GM19351 (cell line): Measurements from ENCODE around the gene RASGRF2.

Experiments used
- ATAC-seq: cut with Tn5 transposase; IDR thresholded peaks from one replicate; pipeline ENCODE4 v1.9.1; 2021; ENCODE audit warnings: mild to moderate bottlenecking, moderate library complexity; ENCODE audit not compliant: unreplicated experiment

The RASGRF2 gene

DNA sequence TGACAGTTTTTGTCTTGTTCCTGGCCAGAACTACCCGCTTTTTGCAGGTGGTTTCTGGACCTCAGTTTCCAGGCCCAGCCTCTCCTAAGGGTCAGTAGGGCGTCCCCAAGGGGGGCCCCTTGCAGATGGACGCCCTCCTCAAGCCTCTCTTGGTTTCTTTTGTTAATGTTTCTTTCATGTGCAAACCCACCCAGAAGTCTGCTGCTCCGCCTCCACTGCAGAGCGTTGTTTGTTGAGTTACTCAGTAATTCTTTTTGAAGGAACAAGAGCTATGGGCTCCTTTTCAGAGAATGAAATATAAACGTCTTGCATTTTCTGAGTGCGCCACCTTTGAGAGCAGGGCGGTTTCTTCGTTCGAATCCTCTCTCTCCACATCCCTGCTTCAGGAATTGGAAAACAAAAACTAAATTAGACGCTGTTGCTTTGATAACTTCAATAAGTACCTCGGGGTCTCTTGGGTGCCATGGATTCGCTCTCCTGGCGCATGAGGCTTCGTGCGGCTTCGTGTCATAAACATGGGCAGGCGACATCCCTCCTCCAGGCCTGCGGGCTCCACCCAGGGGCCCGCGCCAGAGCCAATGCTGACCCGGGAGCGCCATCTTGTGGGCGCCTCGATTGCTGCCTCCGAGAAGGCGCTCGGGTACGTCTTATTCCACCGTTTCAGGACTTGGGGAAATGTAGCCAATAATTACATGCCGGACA is 234.6 kb downstream of the RASGRF2 start:
- peak; percentile 98 for ATAC-seq

GRCh38 chr5:81195335-81195929 is 235.3 kb downstream of the RASGRF2 start:
- ATAC-seq: no peak

DNA sequence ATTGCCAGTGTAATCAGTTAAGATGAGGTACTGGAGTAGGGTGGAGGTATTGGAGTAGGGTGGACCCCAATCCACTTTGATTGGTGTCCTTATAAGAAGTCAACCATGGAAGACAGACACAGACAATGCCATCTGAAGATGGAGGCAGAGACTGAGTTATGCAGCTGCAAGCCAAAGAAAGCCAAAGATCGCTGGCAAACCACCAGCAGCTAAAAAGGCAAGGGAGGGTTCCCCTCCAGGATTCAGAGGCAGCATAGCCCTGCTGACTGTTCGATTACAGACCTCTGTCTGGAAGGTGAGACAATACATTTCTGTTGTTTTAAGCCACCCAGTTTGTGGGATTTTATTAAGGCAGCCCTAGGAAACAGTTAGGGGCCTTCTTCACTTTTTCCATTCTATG is 242.5 kb downstream of the RASGRF2 start:
- ATAC-seq: no peak

DNA sequence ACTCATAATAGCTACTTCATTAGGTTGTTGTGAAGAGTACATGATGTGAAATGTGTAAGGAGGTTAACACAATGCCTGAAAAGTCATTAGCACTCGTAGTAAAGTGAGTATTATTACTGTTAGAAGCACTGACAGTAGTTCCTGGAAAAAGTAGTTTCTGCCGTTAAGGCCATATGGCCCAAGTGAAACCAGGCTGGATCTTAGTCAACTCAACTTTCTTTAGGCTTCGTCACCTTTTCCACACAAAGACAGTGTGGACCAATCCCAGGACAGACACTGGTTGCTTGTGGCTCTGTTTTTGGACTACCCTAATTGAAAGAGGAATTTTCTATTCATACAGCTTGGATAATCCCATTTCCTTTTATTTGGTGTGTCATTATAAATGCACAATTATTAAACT is 243.6 kb downstream of the RASGRF2 start:
- no peak for ATAC-seq

DNA sequence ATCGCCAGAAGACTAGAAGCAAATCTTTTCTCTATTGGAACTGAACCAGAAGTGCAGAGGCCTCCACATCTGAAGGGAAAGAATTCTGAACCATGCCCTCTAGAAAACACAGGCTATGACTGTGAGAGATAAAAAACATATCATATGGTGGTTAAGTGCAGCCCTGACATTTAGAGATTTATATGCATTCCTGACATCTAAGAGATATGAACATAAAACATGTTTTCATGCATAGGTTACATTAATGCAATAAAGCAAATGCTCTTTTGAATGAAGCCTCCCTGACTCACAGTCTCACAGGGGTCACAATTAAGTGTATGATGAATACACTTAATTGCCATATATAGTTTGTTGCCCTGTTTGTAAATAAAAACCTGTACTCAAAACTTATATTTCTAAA is 244.0 kb downstream of the RASGRF2 start:
- ATAC-seq: no peak

DNA sequence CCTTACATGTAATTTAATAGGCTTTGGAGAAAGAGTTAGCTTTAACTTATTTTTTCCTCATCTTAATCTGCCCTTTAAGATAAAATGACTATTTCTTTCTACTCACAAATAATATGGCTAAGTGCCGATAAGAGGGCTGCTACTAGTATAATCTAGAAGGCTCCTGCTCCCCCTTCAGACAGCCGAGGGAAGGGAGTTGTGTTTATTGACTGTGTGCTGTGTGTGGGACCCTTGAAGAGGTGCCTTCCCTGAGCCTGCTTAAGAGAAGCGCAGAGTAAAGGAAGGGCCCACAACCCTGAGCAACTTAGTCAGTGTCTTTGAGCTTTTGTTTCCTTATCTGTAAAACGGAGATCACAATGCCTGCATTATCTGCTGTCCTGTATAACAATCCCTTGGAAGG is 244.9 kb downstream of the RASGRF2 start:
- no peak for ATAC-seq

GRCh38 chr5:81207009-81207408 is 246.8 kb downstream of the RASGRF2 start:
- ATAC-seq: no peak

DNA sequence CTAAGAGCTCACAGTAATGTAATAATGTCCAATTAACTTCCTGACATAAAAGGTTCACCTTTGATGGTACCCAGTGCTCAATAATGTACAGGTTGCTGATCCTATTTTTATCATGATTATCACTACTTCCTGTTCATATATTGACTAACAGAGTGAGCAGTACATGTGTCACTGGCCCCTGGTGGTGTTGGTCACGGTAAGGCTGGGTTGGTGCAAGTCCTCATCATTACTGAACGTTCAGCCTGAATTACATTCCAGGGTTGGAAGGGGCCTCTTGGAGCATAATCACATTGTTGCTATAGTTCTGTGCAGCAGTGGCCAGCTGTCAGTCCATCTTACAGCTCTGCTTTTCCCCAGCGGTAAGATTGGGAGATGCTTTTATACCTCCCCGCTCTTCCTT is 248.7 kb downstream of the RASGRF2 start:
- ATAC-seq: no peak

- no peak for ATAC-seq
Observed at GRCh38 chr5:81209386-81209785, 249.2 kb downstream of the RASGRF2 start.

DNA sequence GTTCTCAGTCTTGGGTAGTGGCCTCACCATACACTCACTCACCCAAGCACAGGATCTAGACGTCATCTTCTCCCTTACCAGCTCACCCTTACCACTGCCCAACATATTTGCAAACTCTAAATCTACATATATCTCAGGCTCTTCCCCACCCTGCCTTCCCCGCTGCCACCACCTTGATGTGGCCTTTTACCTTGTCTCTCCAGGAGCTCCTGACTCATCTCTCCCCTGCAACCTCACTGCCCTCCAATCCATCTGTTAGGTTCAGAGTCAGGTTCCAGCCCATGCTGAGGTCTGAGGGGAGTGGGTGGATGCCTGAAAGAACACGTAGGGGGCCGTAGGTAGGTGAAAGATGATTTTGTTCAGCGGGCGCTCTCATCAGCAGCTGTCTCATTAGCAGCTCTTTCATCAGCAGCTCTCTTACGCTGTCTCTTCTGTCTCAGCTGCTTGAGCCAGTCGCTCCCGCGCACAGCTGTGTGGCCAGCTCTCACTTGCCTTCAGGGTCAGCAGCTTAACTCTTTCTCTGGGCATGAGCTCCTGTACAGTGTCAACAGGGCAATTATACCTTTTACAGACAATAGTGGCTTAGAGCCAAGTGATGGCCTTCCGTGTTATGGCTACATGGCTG is 249.8 kb downstream of the RASGRF2 start:
- no peak for ATAC-seq

GRCh38 chr5:81212211-81212751 is 252.1 kb downstream of the RASGRF2 start:
- ATAC-seq: peak; percentile 54

GRCh38 chr5:81213070-81213469 is 252.9 kb downstream of the RASGRF2 start:
- no peak for ATAC-seq

DNA sequence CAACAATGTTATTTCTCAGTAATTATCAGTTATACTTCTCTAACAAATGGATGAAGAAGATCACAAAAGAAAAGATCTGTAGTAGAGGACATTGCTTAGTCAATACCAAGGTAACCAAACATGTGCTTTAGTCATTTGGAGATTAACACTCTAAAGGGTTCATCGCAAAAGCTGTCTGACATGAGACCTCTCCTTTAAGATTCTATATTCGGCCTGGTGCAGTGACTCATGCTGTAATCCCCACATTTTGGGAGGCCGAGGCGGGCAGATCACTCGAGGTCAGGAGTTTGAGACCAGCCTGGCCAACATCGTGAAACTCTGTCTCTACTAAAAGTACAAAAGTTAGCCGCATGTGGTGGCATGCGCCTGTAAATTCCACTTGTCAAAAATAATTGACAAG is 254.7 kb downstream of the RASGRF2 start:
- ATAC-seq: no peak

GRCh38 chr5:81216152-81216551 is 256.0 kb downstream of the RASGRF2 start:
- no peak for ATAC-seq

- no peak for ATAC-seq
Observed at GRCh38 chr5:81219389-81219788, 259.2 kb downstream of the RASGRF2 start.

DNA sequence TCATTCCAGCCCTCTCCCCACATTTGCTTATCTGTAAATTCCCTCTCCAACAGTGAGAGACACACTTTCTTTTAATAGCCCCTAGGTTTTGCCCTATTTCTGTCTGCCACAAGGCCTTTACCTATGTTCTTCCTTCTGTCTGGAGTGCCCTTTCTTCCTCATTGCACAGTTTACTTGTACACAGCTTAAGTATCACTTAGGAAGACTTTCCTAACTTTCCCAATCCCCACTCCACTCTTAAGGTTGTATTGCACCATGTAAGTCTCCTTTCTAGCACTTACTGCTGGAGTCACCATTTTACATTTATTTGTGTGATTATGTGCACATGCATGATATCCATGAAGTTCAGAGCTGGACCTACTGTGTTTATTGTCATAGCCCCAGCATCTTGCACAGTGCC is 262.1 kb downstream of the RASGRF2 start:
- no peak for ATAC-seq

- no peak for ATAC-seq
Observed at GRCh38 chr5:81225463-81225862, 265.3 kb downstream of the RASGRF2 start.

GRCh38 chr5:81226286-81226685 is 266.1 kb downstream of the RASGRF2 start:
- ATAC-seq: no peak

DNA sequence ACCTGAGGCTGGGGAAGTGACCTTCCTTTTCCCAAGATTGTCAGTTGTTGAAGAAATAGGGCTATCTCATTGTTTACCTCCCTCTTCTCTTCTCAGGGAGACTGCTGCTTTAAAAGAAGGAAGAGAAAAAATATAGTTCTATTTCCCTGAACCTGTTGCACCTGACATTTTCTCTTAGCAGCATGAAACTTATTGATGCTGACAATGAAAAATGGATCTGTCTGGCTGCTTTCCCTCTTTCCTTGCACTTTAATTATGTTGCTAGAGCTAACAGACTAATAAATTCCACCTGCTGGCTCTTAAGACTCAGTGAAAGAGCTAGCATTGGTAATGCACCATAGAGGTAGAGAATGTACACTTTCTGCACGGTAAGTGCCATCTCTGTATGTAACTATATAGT is 266.8 kb downstream of the RASGRF2 start:
- ATAC-seq: no peak

- ATAC-seq: no peak
Observed at GRCh38 chr5:81228084-81228483, 267.9 kb downstream of the RASGRF2 start.

DNA sequence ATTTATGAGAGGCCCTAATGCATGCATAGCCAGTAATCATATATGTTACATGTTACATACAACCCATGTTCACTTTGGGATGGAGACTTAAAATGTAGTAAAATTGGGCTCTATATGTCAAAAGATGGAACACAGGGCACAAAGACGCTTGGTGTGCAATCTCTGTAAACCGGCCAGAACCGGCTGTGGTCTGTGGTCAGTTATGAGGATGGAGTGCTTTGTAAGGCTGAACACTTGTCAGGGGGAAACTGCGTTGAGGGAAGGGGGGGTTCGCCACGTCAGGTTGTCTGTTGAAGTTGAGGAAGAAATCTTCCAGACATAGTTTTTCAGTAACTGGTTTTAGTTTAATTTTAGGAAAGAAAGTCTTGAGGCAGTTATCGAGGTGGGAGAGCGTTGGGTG is 270.3 kb downstream of the RASGRF2 start:
- ATAC-seq: no peak

DNA sequence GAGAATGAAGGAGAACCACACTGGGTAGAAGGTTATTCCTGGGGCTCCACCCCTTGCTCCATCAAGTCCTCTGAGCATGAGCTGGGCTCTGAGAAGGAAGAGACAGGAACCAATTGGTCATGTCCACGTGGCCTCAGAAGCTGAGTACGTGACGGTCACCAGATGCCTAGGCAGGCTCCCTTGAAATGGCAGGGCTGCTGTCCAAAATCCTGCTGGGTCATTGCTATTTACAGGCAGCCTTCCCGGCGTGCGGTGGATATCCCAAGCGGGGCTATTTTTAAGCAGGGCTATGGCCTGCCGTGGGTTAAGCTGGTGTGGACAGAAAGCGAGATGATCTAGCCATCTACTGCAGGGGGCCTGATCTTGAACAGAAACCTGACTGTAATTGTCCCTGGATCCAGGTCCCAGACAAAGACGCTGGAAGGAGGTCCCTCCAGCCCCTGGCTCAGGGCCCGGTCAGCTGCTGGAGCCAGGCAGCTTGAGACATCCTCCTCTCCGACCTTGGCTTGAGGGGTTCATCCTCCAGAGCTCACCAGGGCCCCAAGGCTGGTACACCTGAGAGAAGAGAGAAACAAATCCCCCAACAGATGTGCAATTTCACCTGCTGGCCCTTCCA is 272.4 kb downstream of the RASGRF2 start:
- no peak for ATAC-seq
